PC-3 (cell line): ENCODE results near the gene MS4A15.

ENCODE experiments used
- CTCF ChIP-seq: fragments of 300-600 bp; sonication (generic); conservative IDR thresholded peaks from 2 replicates; pipeline ENCODE4 v1.5.1; 2017; ENCODE audit warnings: antibody characterized with exemption, low read depth, mild to moderate bottlenecking, low read length
- EZH2 ChIP-seq: fragments of 300-600 bp; sonication (generic); IDR thresholded peaks from one replicate; pipeline ENCODE4 v1.6.1; 2017; ENCODE audit warnings: antibody characterized with exemption, mild to moderate bottlenecking, low read length; ENCODE audit not compliant: unreplicated experiment

DNA sequence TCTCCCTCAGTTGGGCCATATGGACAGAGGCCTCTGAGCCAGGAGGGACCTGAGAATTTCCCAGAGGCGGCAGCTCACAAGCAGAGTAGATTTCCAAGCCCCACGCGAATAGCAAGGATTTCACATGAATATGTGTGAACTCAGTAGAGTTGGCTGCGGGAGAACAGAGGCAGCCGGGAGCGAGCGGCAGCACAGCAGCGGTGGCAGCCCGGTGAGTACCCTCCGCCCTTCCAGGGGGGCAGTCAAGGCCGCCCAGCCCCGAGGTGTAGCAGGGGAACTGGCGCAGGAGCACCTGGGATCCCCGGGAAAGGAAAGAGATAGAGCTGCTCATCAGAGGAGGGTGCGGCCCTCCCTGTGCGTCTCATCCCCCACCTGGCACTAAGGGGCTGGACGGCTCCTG lies 8.4 kb upstream of the MS4A15 start:
- TF ChIP-seq CTCF (no peak), EZH2 (no peak)
